Muscle of leg (tissue), 11 donors: ENCODE results near the gene DNAH14. TPM values are rescaled to one million over a fixed set of nuclear protein-coding genes. Genes with fewer than 3 reads are reported as not detected.
"Not testable (repeated sequence)": the region's sequence is repeated elsewhere in the genome, so short reads cannot be mapped to it uniquely, and the experiment has no call there.

Experiments
- DNase-seq: peaks from one replicate; pipeline ENCODE4 v3.0.0; 2013
- H3K27ac ChIP-seq: one replicate; pipeline ENCODE4 v1.5.1; 2013; ENCODE audit warnings: mild to moderate bottlenecking, low read length, control low read depth
- H3K27me3 ChIP-seq: one replicate; pipeline ENCODE4 v1.6.1; 2013; ENCODE audit warnings: low read length; ENCODE audit not compliant: control insufficient read depth, insufficient read depth
- H3K36me3 ChIP-seq: one replicate; pipeline ENCODE4 v1.6.1; 2013; ENCODE audit warnings: low read length; ENCODE audit not compliant: control insufficient read depth, insufficient read depth
- H3K4me1 ChIP-seq: one replicate; pipeline ENCODE4 v1.6.1; 2013; ENCODE audit warnings: low read length; ENCODE audit not compliant: control insufficient read depth, insufficient read depth
- H3K4me3 ChIP-seq: one replicate; pipeline ENCODE4 v1.5.1; 2013; ENCODE audit warnings: low read length, control low read depth
- H3K9me3 ChIP-seq: replicated peaks from 2 replicates; pipeline ENCODE4 v1.6.1; 2013; ENCODE audit warnings: low read depth, low read length; ENCODE audit not compliant: control insufficient read depth
- WGBS: methylation state at CpG from one replicate; pipeline ENCODE4 v1.1.5; 2013; ENCODE audit warnings: missing lambda C conversion rate; ENCODE audit not compliant: insufficient coverage; 5-methylcytosine and 5-hydroxymethylcytosine counted together
- polyA plus RNA-seq, 8 donors: library from polyadenylated mRNA; unstranded; fragments of 120-200 nt; gene quantifications; one replicate each; pipeline versions ENCODE4 v1.2.1 to v1.2.3, GENCODE V29; 2013; ENCODE audit warnings: inconsistent platforms in 1 of 8, low replicate concordance in 1 of 8; ENCODE audit not compliant: insufficient read length in 8 of 8, insufficient read depth in 1 of 8
- total RNA-seq: library from RNA; stranded (reverse); fragments of 120-200 nt; gene quantifications from one replicate; pipeline ENCODE4 v1.2.4, GENCODE V29; 2013

The DNAH14 gene
- total and polyA plus RNA-seq, 9 donors: 4.3 to 24.6 (median 6.2) TPM

- Histone ChIP-seq H3K27me3 (no peaks in the 10 kb centered on the region), H3K9me3 (no peaks in the 10 kb centered on the region), H3K27ac (no peak overlapping the region), H3K4me1 (no peaks in the 10 kb centered on the region), H3K4me3 (no peak overlapping the region), H3K36me3 (no peaks in the 10 kb centered on the region)
- DNase-seq: no peak
Observed at GRCh38 chr1:224920930-224921329, 8.5 kb upstream of the DNAH14 start.

GRCh38 chr1:224921354-224921753 is 8.1 kb upstream of the DNAH14 start:
- no peak for DNase-seq
- H3K9me3 ChIP-seq: no peaks in the 10 kb centered on the region
- H3K27me3 ChIP-seq: no peaks in the 10 kb centered on the region
- WGBS: no CpG with 5 or more reads among the region's 3 CpGs
- H3K4me1 ChIP-seq: no peaks in the 10 kb centered on the region
- H3K36me3 ChIP-seq: no peaks in the 10 kb centered on the region
- no peak overlapping the region for H3K27ac ChIP-seq
- H3K4me3 ChIP-seq: no peak overlapping the region

GRCh38 chr1:224922404-224923164 is 6.9 kb upstream of the DNAH14 start:
- Histone ChIP-seq H3K36me3 (no peaks in the 10 kb centered on the region), H3K4me3 (no peak overlapping the region), H3K27ac (no peak overlapping the region), H3K9me3 (no peaks in the 10 kb centered on the region), H3K4me1 (no peaks in the 10 kb centered on the region), H3K27me3 (no peaks in the 10 kb centered on the region)
- peak; percentile 36 for DNase-seq
- WGBS: 35% methylated on average over 2 of the region's 5 CpGs

- Histone ChIP-seq H3K9me3 (no peaks in the 10 kb centered on the region), H3K27ac (no peak overlapping the region), H3K27me3 (no peaks in the 10 kb centered on the region), H3K4me1 (no peaks in the 10 kb centered on the region), H3K4me3 (no peak overlapping the region), H3K36me3 (no peaks in the 10 kb centered on the region)
- WGBS: 40% methylated on average over 1 of the region's 4 CpGs
- no peak for DNase-seq
Observed at GRCh38 chr1:224923726-224924125, 5.7 kb upstream of the DNAH14 start.

GRCh38 chr1:224927631-224928030 is 1.8 kb upstream of the DNAH14 start:
- not testable (repeated sequence) for H3K9me3 ChIP-seq, H3K27ac ChIP-seq, DNase-seq, H3K36me3 ChIP-seq, H3K27me3 ChIP-seq, H3K4me3 ChIP-seq, H3K4me1 ChIP-seq
- WGBS: 74% methylated on average over 2 of the region's 3 CpGs

GRCh38 chr1:224928906-224929305 is 569 bp upstream of the DNAH14 start:
- no peaks in the 10 kb centered on the region for H3K27me3 ChIP-seq
- H3K4me3 ChIP-seq: peak overlapping the region; percentile 41
- H3K4me1 ChIP-seq: peaks cover 4% of the 10 kb centered on the region
- H3K27ac ChIP-seq: no peak overlapping the region
- H3K36me3 ChIP-seq: no peaks in the 10 kb centered on the region
- peaks cover 7% of the 10 kb centered on the region for H3K9me3 ChIP-seq
- 80% methylated on average over 1 of the region's 4 CpGs for WGBS
- DNase-seq: no peak

- Histone ChIP-seq H3K9me3 (peaks cover 16% of the 10 kb centered on the region), H3K27me3 (no peaks in the 10 kb centered on the region), H3K27ac (no peak overlapping the region), H3K4me3 (no peak overlapping the region), H3K36me3 (no peaks in the 10 kb centered on the region), H3K4me1 (peaks cover 4% of the 10 kb centered on the region)
- no CpG with 5 or more reads among the region's 1 CpG for WGBS
- no peak for DNase-seq
Observed at GRCh38 chr1:224931605-224932004, 2.1 kb downstream of the DNAH14 start.

GRCh38 chr1:224932607-224933249 is 3.3 kb downstream of the DNAH14 start:
- no CpG with 5 or more reads among the region's 1 CpG for WGBS
- H3K27me3 ChIP-seq: no peaks in the 10 kb centered on the region
- DNase-seq: no peak
- H3K9me3 ChIP-seq: peaks cover 17% of the 10 kb centered on the region
- no peak overlapping the region for H3K27ac ChIP-seq
- no peaks in the 10 kb centered on the region for H3K36me3 ChIP-seq
- H3K4me1 ChIP-seq: peaks cover 4% of the 10 kb centered on the region
- H3K4me3 ChIP-seq: no peak overlapping the region

- Histone ChIP-seq H3K36me3 (no peaks in the 10 kb centered on the region), H3K9me3 (peaks cover 19% of the 10 kb centered on the region), H3K4me1 (peaks cover 4% of the 10 kb centered on the region), H3K27ac (no peak overlapping the region), H3K27me3 (no peaks in the 10 kb centered on the region), H3K4me3 (no peak overlapping the region)
- DNase-seq: no peak
- WGBS: no CpG with 5 or more reads among the region's 4 CpGs
Observed at GRCh38 chr1:224933584-224933983, 4.1 kb downstream of the DNAH14 start.

- no peak overlapping the region for H3K4me3 ChIP-seq
- no peaks in the 10 kb centered on the region for H3K36me3 ChIP-seq
- H3K27ac ChIP-seq: no peak overlapping the region
- H3K4me1 ChIP-seq: no peaks in the 10 kb centered on the region
- H3K27me3 ChIP-seq: no peaks in the 10 kb centered on the region
- no peak for DNase-seq
- WGBS: no CpG with 5 or more reads among the region's 4 CpGs
- H3K9me3 ChIP-seq: peaks cover 15% of the 10 kb centered on the region
Observed at GRCh38 chr1:224938652-224939051, 9.2 kb downstream of the DNAH14 start.
